Gastroesophageal sphincter (tissue), 3 donors: ENCODE results near the gene AGTPBP1.

ENCODE experiments used
- CTCF ChIP-seq, 4 experiments: fragments of 200-600 bp in 2 of 4; fragments of 450-650 bp in 2 of 4; sonication (generic) in 1 of 4; IDR thresholded peaks; one replicate each; pipeline ENCODE4 v1.5.1; 2017 to 2019; ENCODE audit warnings: antibody characterized with exemption in 4 of 4, mild to moderate bottlenecking in 2 of 4, moderate library complexity in 2 of 4
- POLR2A ChIP-seq, 2 donors: fragments of 450-650 bp; IDR thresholded peaks; one replicate each; pipeline ENCODE4 v1.6.1; 2017; ENCODE audit warnings: antibody characterized with exemption in 2 of 2, mild to moderate bottlenecking in 2 of 2, moderate library complexity in 1 of 2
- POLR2AphosphoS5 ChIP-seq: sonication (generic); formaldehyde crosslinking; IDR thresholded peaks from one replicate; pipeline ENCODE4 v1.6.1; 2017; ENCODE audit warnings: antibody characterized with exemption

GRCh38 chr9:85667374-85667773 lies 74.4 kb downstream of the AGTPBP1 start:
- no peak for TF ChIP-seq POLR2AphosphoS5
- no peak for TF ChIP-seq CTCF (IDR thresholded peaks at IDR 0.05)
- no peak for TF ChIP-seq POLR2A (IDR thresholded peaks at IDR 0.05)
